Esophagus muscularis mucosa (tissue), 4 donors: ENCODE data around the gene DBP. TPM values are rescaled to one million over a fixed set of nuclear protein-coding genes. Genes with fewer than 3 reads are reported as not detected.
A peak's percentile ranks its signal among the peaks of the same experiment; 100 is the strongest.
"Not testable (repeated sequence)": the region's sequence is repeated elsewhere in the genome, so short reads cannot be mapped to it uniquely, and the experiment has no call there.

ENCODE experiments used
- DNase-seq: peaks from one replicate; pipeline ENCODE4 v3.0.0-alpha.2; 2017; ENCODE audit errors: extremely low spot score
- H3K27ac ChIP-seq, 4 donors: fragments of 200-600 bp; sonication (generic); replicated peaks in 1 of 4; 1 replicate in 3 of 4; 2 replicates in 1 of 4; pipeline ENCODE4 v1.5.1; 2016 to 2019; ENCODE audit warnings: mild to moderate bottlenecking in 1 of 4
- H3K27me3 ChIP-seq, 4 donors: fragments of 200-600 bp; sonication (generic); one replicate each; pipeline versions ENCODE4 v1.5.1 to v1.6.0; 2016 to 2019
- H3K36me3 ChIP-seq, 4 donors: fragments of 200-600 bp; sonication (generic); one replicate each; pipeline ENCODE4 v1.5.1; 2016 to 2019
- H3K4me1 ChIP-seq, 4 donors: fragments of 200-600 bp; sonication (generic); one replicate each; pipeline ENCODE4 v1.5.1; 2016 to 2019
- H3K4me3 ChIP-seq, 4 donors: fragments of 200-600 bp; sonication (generic); 1 replicate in 2 of 4; 2 replicates in 2 of 4; pipeline ENCODE4 v1.5.1; 2016 to 2019; ENCODE audit warnings: mild to moderate bottlenecking in 4 of 4, moderate library complexity in 1 of 4
- H3K9me3 ChIP-seq, 4 donors: fragments of 200-600 bp; sonication (generic); 1 replicate in 3 of 4; 2 replicates in 1 of 4; pipeline ENCODE4 v1.5.1; 2016 to 2019
- CTCF ChIP-seq, 3 experiments: fragments of 200-600 bp in 2 of 3; fragments of 450-650 bp in 1 of 3; sonication (generic) in 2 of 3; IDR thresholded peaks; one replicate each; pipeline ENCODE4 v1.5.1; 2017 to 2019; ENCODE audit warnings: antibody characterized with exemption in 3 of 3, mild to moderate bottlenecking in 2 of 3, moderate library complexity in 1 of 3
- EP300 ChIP-seq: sonication (generic); formaldehyde crosslinking; IDR thresholded peaks from one replicate; pipeline ENCODE4 v1.6.1; 2017; ENCODE audit warnings: antibody characterized with exemption
- POLR2A ChIP-seq: fragments of 450-650 bp; IDR thresholded peaks from one replicate; pipeline ENCODE4 v1.6.1; 2017; ENCODE audit warnings: antibody characterized with exemption, moderate library complexity, mild to moderate bottlenecking, low read depth
- POLR2AphosphoS5 ChIP-seq, 2 donors: sonication (generic); formaldehyde crosslinking; IDR thresholded peaks; one replicate each; pipeline ENCODE4 v1.6.1; 2017; ENCODE audit warnings: antibody characterized with exemption in 2 of 2
- WGBS: methylation state at CpG from one replicate; pipeline ENCODE4 v1.1.5; 2018; 5-methylcytosine and 5-hydroxymethylcytosine counted together
- intact Hi-C: fragments of 100-400 bp; cut with DNase I; formaldehyde crosslinking; loops from one replicate; pipeline ENCODE4 v1.15.1; 2023
- total RNA-seq, 4 donors: library from RNA; depleted of rRNA; stranded (reverse); fragments of >200 nt; gene quantifications; one replicate each; pipeline versions ENCODE4 v1.1.0 to v1.2.1, GENCODE V29; 2016

DBP gene, protein sequence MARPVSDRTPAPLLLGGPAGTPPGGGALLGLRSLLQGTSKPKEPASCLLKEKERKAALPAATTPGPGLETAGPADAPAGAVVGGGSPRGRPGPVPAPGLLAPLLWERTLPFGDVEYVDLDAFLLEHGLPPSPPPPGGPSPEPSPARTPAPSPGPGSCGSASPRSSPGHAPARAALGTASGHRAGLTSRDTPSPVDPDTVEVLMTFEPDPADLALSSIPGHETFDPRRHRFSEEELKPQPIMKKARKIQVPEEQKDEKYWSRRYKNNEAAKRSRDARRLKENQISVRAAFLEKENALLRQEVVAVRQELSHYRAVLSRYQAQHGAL
- 1 to 10 TPM; 3.0 to 9.3 (median 7.2) TPM for total RNA-seq

- H3K4me1 ChIP-seq, result peaks cover 48 to 71% (median 63%) of the 10 kb centered on the region in 4 donors
- H3K9me3 ChIP-seq, result no peaks in the 10 kb centered on the region
- no peaks in the 10 kb centered on the region for H3K27me3 ChIP-seq
- no peak for DNase-seq
- TF ChIP-seq CTCF (IDR thresholded peaks at IDR 0.05) (peak in 1 of 3 experiments; percentile 13), EP300 (no peak), POLR2A (no peak), POLR2AphosphoS5 (IDR thresholded peaks at IDR 0.05) (no peak)
- WGBS, result 2% methylated on average over 7 of the region's 40 CpGs
- H3K27ac ChIP-seq, result peak within 1 kb of the TSS; percentile 95 to 100 (median 96)
- peaks cover 0 to 10% (median 0%) of the 10 kb centered on the region in 4 donors for H3K36me3 ChIP-seq
- intact Hi-C loops, result no loop called here
- peak within 1 kb of the TSS; percentile 63 to 81 (median 78) for H3K4me3 ChIP-seq
These were observed at the start of gene DBP for GRCh38 chr19:48636859-48637448. Gene DBP (minus strand): TSS chr19:48637379. CDS start chr19:48636994, 385 bp downstream.

- DNase-seq, H3K4me1 ChIP-seq, intact Hi-C loops, H3K27ac ChIP-seq, H3K36me3 ChIP-seq, H3K4me3 ChIP-seq, H3K27me3 ChIP-seq, H3K9me3 ChIP-seq: not testable (repeated sequence)
- 91% methylated on average over 7 of the region's 7 CpGs for WGBS
These were observed 49.5 kb upstream of the DBP start for GRCh38 chr19:48686637-48687036.

DNA sequence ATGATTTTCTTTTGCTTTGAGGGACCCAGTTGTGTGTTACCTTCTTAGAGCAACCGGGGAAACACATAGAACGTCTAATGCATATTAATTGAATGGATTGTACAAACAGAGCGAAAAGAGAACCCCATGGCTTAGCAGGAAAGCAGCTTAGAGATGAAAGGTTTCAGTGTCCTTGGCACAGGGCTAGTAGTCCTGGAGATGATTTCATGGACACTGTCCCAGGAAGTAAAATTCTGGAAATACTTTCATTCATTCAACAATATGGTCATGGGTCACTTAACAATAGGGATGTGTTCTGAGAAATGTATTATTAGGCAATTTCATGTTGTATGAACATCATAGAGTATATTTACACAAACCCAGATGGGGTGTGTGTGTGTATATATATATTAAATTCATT lies 48.9 kb upstream of the DBP start:
- Histone ChIP-seq H3K27ac (no peak overlapping the region), H3K4me3 (no peak overlapping the region), H3K36me3 (no peaks in the 10 kb centered on the region), H3K27me3 (no peaks in the 10 kb centered on the region), H3K9me3 (no peaks in the 10 kb centered on the region), H3K4me1 (no peaks in the 10 kb centered on the region)
- no peak for DNase-seq
- intact Hi-C loops, result no loop called here
- TF ChIP-seq EP300 (no peak), POLR2A (no peak), CTCF (IDR thresholded peaks at IDR 0.05) (no peak), POLR2AphosphoS5 (IDR thresholded peaks at IDR 0.05) (no peak)
- WGBS, result 81% methylated on average over 3 of the region's 3 CpGs

DNA sequence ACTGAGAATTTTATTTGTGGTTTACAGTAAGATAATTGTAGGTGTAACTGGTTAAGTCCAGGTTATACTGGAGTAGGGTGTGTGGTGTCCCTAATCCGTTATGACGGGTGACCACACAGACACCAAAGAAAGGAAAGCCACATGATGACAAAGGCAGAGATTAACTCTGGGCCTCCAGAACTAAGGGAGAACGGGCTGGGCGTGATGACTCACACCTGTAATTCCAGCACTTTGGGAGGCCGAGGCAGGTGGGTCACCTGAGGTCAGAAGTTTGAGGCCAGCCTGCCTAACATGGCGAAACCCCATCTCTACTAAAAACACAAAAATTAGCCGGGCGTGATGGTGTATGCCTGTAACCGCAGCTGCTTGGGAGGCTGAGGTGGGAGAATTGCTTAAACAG lies 48.4 kb upstream of the DBP start:
- 95% methylated on average over 9 of the region's 9 CpGs for WGBS
- TF ChIP-seq CTCF (IDR thresholded peaks at IDR 0.05), result no peak
- TF ChIP-seq POLR2A, result no peak
- TF ChIP-seq EP300, result no peak
- TF ChIP-seq POLR2AphosphoS5 (IDR thresholded peaks at IDR 0.05), result no peak
- DNase-seq, result no peak
- Histone ChIP-seq H3K4me1 (no peaks in the 10 kb centered on the region), H3K27me3 (no peaks in the 10 kb centered on the region), H3K4me3 (no peak overlapping the region), H3K27ac (no peak overlapping the region), H3K36me3 (no peaks in the 10 kb centered on the region), H3K9me3 (no peaks in the 10 kb centered on the region)
- intact Hi-C loops, result no loop called here

- no peaks in the 10 kb centered on the region for H3K27me3 ChIP-seq
- H3K4me3 ChIP-seq, result peak overlapping the region; percentile 8 to 33 (median 20)
- H3K36me3 ChIP-seq, result no peaks in the 10 kb centered on the region
- TF ChIP-seq CTCF (IDR thresholded peaks at IDR 0.05), result no peak
- TF ChIP-seq EP300, result no peak
- TF ChIP-seq POLR2A, result no peak
- no peak for TF ChIP-seq POLR2AphosphoS5 (IDR thresholded peaks at IDR 0.05)
- no peak for DNase-seq
- no peaks in the 10 kb centered on the region for H3K4me1 ChIP-seq
- intact Hi-C loops, result no loop called here
- H3K9me3 ChIP-seq, result no peaks in the 10 kb centered on the region
- WGBS, result 55% methylated on average over 11 of the region's 11 CpGs
- no peak overlapping the region for H3K27ac ChIP-seq
These were observed 46.2 kb upstream of the DBP start for GRCh38 chr19:48683349-48683748.
